PC-3 (cell line): ENCODE measurements around the gene NKX1-1. TPM values are rescaled to one million over a fixed set of nuclear protein-coding genes. Genes with fewer than 3 reads are reported as not detected.

Experiments used
- ATAC-seq: fragments of 200-7000 bp; cut with Tn5 transposase; 2 replicates; pipeline ENCODE4 v1.9.1; 2020; ENCODE audit warnings: mild to moderate bottlenecking, moderate library complexity
- BruUV-seq: library from RNA; stranded (reverse); fragments of 400-500 nt; replicated peaks from 2 replicates; lab custom pipeline; 2021; lab: Mats Ljungman, UMichigan
- CTCF ChIA-PET: fragments of 300-600 bp; sonication (Branson Sonifier 250); formaldehyde crosslinking; loops from one replicate; lab custom pipeline; 2022; ENCODE audit warnings: antibody characterized with exemption; lab: Charles Lee
- POLR2A ChIA-PET: fragments of 300-600 bp; sonication (Branson Sonifier 250); formaldehyde crosslinking; loops from one replicate; lab custom pipeline; 2022; ENCODE audit warnings: antibody characterized with exemption; ENCODE audit not compliant: unreplicated experiment; lab: Charles Lee
- DNase-seq: peaks from one replicate; pipeline ENCODE4 v3.0.0-alpha.2; 2015
- H2AFZ ChIP-seq: fragments of 300-600 bp; sonication (generic); 2 replicates; pipeline ENCODE4 v1.6.0; 2016; ENCODE audit warnings: antibody characterized with exemption, low read length
- H3F3A ChIP-seq: fragments of 300-600 bp; sonication (generic); one replicate; pipeline ENCODE4 v1.6.0; 2017; ENCODE audit warnings: antibody characterized with exemption, low read length, control low read depth, mild to moderate bottlenecking; ENCODE audit not compliant: unreplicated experiment
- H3K27ac ChIP-seq: fragments of 300-600 bp; sonication (generic); 2 replicates; pipeline ENCODE4 v1.5.1; 2016; ENCODE audit warnings: mild to moderate bottlenecking, low read length
- H3K27me3 ChIP-seq: fragments of 300-600 bp; sonication (generic); 2 replicates; pipeline ENCODE4 v1.6.1; 2016; ENCODE audit warnings: low read length, mixed read lengths
- H3K36me3 ChIP-seq: fragments of 300-600 bp; sonication (generic); 2 replicates; pipeline ENCODE4 v1.6.1; 2016; ENCODE audit warnings: low read depth, mixed run types, low read length, mixed read lengths
- H3K4me1 ChIP-seq: fragments of 300-600 bp; sonication (generic); 2 replicates; pipeline ENCODE4 v1.5.1; 2016; ENCODE audit warnings: low read length; ENCODE audit not compliant: insufficient read depth
- H3K4me2 ChIP-seq: fragments of 300-600 bp; sonication (generic); 2 replicates; pipeline ENCODE4 v1.6.0; 2016; ENCODE audit warnings: low read length
- H3K4me3 ChIP-seq: fragments of 300-600 bp; sonication (generic); 2 replicates; pipeline ENCODE4 v1.5.1; 2016; ENCODE audit warnings: mild to moderate bottlenecking, low read length, mixed read lengths
- H3K79me2 ChIP-seq: fragments of 300-600 bp; sonication (generic); 2 replicates; pipeline ENCODE4 v1.6.1; 2017; ENCODE audit warnings: low read length, mixed read lengths
- H3K9ac ChIP-seq: fragments of 300-600 bp; sonication (generic); 2 replicates; pipeline ENCODE4 v1.6.0; 2016; ENCODE audit warnings: mild to moderate bottlenecking, low read length
- H3K9me2 ChIP-seq: fragments of 300-600 bp; sonication (generic); replicated peaks from 2 replicates; pipeline ENCODE4 v1.6.1; 2016; ENCODE audit warnings: mixed run types, low read length, mixed read lengths
- H3K9me3 ChIP-seq: fragments of 300-600 bp; sonication (generic); 2 replicates; pipeline ENCODE4 v1.6.1; 2016; ENCODE audit warnings: low read length, mixed read lengths
- H4K20me1 ChIP-seq: fragments of 300-600 bp; sonication (generic); 2 replicates; pipeline ENCODE4 v1.6.1; 2016; ENCODE audit warnings: low read length, mixed read lengths
- EZH2 ChIP-seq: fragments of 300-600 bp; sonication (generic); IDR thresholded peaks from one replicate; pipeline ENCODE4 v1.6.1; 2017; ENCODE audit warnings: antibody characterized with exemption, mild to moderate bottlenecking, low read length; ENCODE audit not compliant: unreplicated experiment
- EZH2phosphoT487 ChIP-seq: fragments of 300-600 bp; sonication (generic); IDR thresholded peaks from 2 replicates; pipeline ENCODE4 v1.6.1; 2018; ENCODE audit warnings: mild to moderate bottlenecking, antibody characterized with exemption, low read length, borderline replicate concordance
- intact Hi-C: fragments of 100-400 bp; cut with micrococcal nuclease; formaldehyde crosslinking; loops from 2 replicates; pipeline ENCODE4 v1.9.0; 2023
- total RNA-seq: library from RNA; depleted of rRNA; stranded (reverse); fragments of >200 nt; gene quantifications from 2 replicates; pipeline ENCODE4 v1.2.3, GENCODE V29; 2014
- TF ChIP-seq, protein P1 (sequence below): fragments of 300-600 bp; sonication (generic); conservative IDR thresholded peaks from 2 replicates; pipeline ENCODE4 v1.5.1; 2017; ENCODE audit warnings: antibody characterized with exemption, low read depth, mild to moderate bottlenecking, low read length

Gene NKX1-1
- total RNA-seq, 1 experiment from 2014 or later, result not detected

DNA sequence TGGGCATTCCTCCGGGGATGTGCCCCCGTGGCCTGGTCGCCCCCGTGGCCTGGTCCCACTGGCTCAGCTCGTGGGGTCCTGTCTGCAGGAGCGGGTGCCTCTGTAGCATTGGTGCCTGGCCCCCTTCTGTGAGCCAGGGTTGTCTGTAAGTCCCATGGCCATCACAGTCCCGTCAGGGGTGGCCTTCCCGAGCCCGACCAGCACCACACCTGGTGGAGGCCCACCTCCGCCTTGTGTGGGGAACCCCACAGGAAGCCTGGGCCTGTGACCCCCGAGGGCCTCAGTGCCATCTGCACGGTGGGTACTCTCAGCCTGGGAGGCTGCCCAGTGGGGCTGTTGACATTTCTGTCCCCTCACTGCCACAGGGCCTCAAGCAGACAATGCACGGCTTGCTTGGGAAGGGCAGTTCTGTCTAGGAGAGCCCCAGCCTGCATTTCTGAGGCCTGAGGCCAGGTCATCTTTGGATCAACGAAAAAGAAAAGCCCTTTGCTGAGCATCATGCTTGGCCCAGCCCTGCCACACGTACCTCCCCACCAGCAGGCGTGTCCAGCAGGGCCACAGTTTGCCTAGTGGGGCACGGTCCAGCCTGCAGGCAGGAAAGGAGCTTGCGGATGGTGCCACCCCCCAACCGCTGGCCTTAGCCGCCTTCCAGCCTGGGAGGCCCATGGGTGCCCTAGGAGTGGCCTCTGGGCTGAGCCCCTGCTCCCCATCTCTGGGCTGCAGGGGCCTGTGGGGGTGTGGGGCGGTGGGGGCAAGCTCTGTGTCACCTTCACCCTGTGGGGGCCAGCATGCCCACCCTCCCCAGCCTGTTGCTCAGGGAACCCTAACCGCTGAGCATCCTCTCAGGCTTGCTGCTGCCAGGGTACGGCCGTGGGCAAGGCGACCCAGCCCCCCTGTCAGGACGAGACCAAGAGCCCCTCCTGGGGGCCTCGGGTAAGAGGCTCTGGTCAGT lies 23.2 kb downstream of the NKX1-1 start:
- no peak for ATAC-seq
- CTCF ChIA-PET, result no interaction called here
- BruUV-seq, result no TSS peak
- H4K20me1 ChIP-seq, result no peaks in the 10 kb centered on the region
- H3K27ac ChIP-seq, result no peak overlapping the region
- H3F3A ChIP-seq, result no peaks in the 10 kb centered on the region
- intact Hi-C loops, result no loop called here
- no peak overlapping the region for H3K4me3 ChIP-seq
- H3K79me2 ChIP-seq, result no peaks in the 10 kb centered on the region
- no peaks in the 10 kb centered on the region for H3K36me3 ChIP-seq
- no peak overlapping the region for H3K9ac ChIP-seq
- no peaks in the 10 kb centered on the region for H3K9me3 ChIP-seq
- POLR2A ChIA-PET, result no interaction called here
- H3K27me3 ChIP-seq, result no peaks in the 10 kb centered on the region
- no peak overlapping the region for H2AFZ ChIP-seq
- H3K9me2 ChIP-seq, result no peaks in the 10 kb centered on the region
- no peak overlapping the region for H3K4me2 ChIP-seq
- no peaks in the 10 kb centered on the region for H3K4me1 ChIP-seq
- no peak for DNase-seq
- TF ChIP-seq EZH2 (no peak), EZH2phosphoT487 (no peak)
- TF ChIP-seq, protein P1, sequence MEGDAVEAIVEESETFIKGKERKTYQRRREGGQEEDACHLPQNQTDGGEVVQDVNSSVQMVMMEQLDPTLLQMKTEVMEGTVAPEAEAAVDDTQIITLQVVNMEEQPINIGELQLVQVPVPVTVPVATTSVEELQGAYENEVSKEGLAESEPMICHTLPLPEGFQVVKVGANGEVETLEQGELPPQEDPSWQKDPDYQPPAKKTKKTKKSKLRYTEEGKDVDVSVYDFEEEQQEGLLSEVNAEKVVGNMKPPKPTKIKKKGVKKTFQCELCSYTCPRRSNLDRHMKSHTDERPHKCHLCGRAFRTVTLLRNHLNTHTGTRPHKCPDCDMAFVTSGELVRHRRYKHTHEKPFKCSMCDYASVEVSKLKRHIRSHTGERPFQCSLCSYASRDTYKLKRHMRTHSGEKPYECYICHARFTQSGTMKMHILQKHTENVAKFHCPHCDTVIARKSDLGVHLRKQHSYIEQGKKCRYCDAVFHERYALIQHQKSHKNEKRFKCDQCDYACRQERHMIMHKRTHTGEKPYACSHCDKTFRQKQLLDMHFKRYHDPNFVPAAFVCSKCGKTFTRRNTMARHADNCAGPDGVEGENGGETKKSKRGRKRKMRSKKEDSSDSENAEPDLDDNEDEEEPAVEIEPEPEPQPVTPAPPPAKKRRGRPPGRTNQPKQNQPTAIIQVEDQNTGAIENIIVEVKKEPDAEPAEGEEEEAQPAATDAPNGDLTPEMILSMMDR, result no peak

DNA sequence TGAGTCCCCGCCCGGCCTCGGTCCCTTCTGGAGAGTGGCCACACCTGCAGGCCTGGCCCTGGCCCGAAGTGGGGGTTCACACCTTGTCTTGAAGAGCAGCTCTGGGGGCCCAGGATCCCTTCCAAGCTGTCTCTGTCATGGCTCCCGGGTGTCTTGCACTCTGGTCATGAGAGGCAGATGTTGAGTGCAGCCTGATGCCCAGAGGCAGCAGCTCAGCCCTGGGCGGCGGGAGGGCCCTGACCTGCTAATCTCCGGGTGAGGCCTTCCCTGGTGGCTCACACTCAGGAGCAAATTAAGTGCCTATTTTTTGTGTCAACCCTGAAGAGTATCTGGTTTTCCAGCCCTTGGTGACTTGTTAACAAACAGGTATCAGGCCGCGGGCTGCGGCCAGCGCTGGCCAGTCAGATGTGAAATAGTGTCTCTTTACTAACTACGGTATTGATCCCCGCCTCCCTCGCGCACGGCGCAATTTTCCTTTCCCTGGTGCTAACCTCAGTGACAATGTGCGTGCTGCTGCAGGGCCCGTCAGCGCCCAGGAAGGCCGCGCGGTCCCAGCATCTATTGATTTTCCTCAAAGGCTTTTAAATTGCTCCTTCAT lies 24.2 kb downstream of the NKX1-1 start:
- ChIA-PET CTCF (no interaction called here), POLR2A (no interaction called here)
- Histone ChIP-seq H3K9ac (no peak overlapping the region), H3K9me3 (no peaks in the 10 kb centered on the region), H3K9me2 (no peaks in the 10 kb centered on the region), H3F3A (no peaks in the 10 kb centered on the region), H3K79me2 (no peaks in the 10 kb centered on the region), H3K4me2 (no peak overlapping the region), H3K27me3 (no peaks in the 10 kb centered on the region), H3K27ac (no peak overlapping the region), H3K4me1 (no peaks in the 10 kb centered on the region), H4K20me1 (no peaks in the 10 kb centered on the region), H3K36me3 (no peaks in the 10 kb centered on the region), H3K4me3 (no peak overlapping the region), H2AFZ (no peak overlapping the region)
- DNase-seq (no peak), ATAC-seq (no peak)
- intact Hi-C loops, result no loop called here
- no peak for TF ChIP-seq EZH2phosphoT487
- TF ChIP-seq, protein P1, result no peak
- no peak for TF ChIP-seq EZH2
- no TSS peak for BruUV-seq

DNA sequence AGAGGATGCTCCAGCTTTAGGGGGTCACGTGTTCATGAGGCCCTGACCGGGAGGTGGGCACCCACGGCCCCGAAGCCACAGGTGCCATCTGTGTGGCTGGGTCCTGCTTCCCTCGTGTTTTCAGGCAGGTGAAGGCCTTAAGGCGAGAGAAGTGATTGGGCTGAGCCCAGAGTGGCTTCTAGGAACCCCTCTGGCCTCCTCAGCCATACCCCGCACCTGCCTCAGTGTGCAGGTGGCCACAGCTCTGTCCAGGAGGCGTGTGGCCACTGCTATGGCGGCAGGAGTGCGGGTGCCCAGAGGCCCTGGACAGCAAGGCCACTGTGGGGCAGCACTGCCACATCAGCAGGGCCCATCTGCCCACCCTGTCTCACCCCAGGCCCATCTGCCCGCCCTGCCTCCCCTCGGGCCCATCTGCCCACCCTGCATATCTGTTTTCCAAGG lies 25.0 kb downstream of the NKX1-1 start:
- ChIA-PET POLR2A (no interaction called here), CTCF (no interaction called here)
- ATAC-seq (no peak), DNase-seq (no peak)
- H3K4me2 ChIP-seq, result no peak overlapping the region
- no peak overlapping the region for H3K9ac ChIP-seq
- no peaks in the 10 kb centered on the region for H3K27me3 ChIP-seq
- H3K4me1 ChIP-seq, result no peaks in the 10 kb centered on the region
- no peaks in the 10 kb centered on the region for H3K36me3 ChIP-seq
- no peaks in the 10 kb centered on the region for H4K20me1 ChIP-seq
- H3K27ac ChIP-seq, result no peak overlapping the region
- no peak overlapping the region for H3K4me3 ChIP-seq
- H3K79me2 ChIP-seq, result no peaks in the 10 kb centered on the region
- no peaks in the 10 kb centered on the region for H3K9me3 ChIP-seq
- intact Hi-C loops, result no loop called here
- BruUV-seq, result no TSS peak
- no peaks in the 10 kb centered on the region for H3K9me2 ChIP-seq
- H2AFZ ChIP-seq, result no peak overlapping the region
- H3F3A ChIP-seq, result no peaks in the 10 kb centered on the region
- TF ChIP-seq EZH2, result no peak
